GM15510 (cell line): ENCODE measurements around the gene OPRL1.

ENCODE experiments used
- POLR2A ChIP-seq: IDR thresholded peaks from 3 replicates; pipeline ENCODE4 v1.6.1; 2011; ENCODE audit warnings: borderline replicate concordance; ENCODE audit not compliant: insufficient read length; ENCODE audit errors: extremely low read depth

The OPRL1 gene

DNA sequence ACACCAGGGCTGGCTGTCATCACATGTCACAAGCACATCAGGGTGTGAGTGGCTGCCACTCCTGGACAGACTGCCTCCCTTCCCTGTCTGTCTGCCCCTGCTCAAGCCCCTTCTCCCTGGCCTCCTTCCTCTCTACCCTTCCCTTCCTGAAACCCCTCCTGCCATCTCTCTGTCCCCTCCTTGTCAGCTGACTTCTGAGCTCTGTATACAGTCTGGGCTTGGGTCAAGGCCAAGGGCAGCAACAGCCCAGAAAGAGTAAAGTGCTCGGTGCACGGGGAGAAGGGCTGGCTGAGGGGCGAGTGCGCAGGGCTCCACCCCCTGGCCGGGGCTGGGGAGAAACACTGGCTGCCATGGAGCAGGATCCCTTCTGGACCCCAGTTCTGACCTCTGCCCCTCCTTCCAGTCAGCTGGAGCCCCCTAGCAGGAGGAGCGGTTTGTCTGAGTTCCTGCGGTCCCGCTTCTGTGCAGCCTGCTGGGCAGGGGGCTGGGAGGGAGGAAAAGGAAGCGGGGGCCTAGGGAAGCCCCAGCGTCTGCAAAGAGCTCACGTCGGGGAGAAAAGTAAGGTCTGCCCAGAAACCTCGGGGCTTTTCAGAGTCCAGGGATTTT is 2.3 kb downstream of the OPRL1 start:
- no peak for TF ChIP-seq POLR2A

- no peak for TF ChIP-seq POLR2A
Measured at GRCh38 chr20:64082820-64083377, 3.0 kb downstream of the OPRL1 start.

GRCh38 chr20:64083378-64083803 is 3.5 kb downstream of the OPRL1 start:
- TF ChIP-seq POLR2A: no peak

GRCh38 chr20:64083804-64084684 is 4.2 kb downstream of the OPRL1 start, which contains the start of gene LKAAEAR1:
Gene LKAAEAR1, minus strand, starts transcription at chr20:64084398. Its CDS starts 179 bp downstream, at chr20:64084219.
- no peak for TF ChIP-seq POLR2A

DNA sequence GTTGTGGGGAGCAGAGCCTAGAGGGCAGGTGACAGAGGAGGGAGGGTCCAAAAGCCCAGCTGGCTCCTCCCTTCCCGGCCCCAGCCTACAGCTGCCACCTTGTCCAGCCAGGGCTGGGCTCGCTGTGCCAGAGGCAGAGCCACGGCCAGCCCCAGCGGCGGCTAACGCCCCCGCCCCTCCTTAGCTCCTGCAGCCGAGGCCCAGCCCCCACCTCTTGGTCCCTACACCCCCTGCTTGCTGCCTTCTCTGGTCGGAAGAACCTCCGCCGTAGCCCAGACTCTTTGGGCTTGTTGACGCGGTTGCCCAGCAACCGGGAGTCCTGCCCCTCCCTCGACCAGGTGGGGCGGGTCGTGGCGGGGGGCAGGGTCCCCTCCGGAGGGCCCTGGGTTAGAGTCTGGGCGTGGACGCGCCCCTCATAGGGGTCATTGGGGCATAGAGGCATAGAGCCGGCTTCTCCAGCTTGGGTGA is 4.8 kb downstream of the OPRL1 start:
- no peak for TF ChIP-seq POLR2A

DNA sequence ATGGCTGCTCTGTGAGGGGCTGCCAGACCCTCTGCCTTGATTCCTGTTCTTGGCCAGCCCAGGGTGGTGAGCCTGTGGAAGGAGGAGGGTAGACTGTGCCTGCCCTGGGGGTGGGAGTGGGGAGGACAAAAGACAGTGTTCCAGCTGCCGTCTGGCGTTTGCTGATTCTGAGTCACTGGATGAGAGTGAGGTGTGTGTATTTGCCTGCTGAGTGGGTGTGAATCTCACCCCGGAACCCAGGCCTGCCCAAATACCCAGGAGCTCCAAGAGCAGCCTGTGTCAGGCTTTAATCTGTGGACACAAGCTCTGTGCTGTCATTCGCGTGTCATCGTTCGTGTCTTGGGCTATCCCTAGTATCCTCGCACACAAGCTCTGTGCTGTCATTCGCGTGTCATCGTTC is 6.9 kb downstream of the OPRL1 start:
- TF ChIP-seq POLR2A: no peak

- TF ChIP-seq POLR2A: no peak
Measured at GRCh38 chr20:64090165-64090564, 10.3 kb downstream of the OPRL1 start.

DNA sequence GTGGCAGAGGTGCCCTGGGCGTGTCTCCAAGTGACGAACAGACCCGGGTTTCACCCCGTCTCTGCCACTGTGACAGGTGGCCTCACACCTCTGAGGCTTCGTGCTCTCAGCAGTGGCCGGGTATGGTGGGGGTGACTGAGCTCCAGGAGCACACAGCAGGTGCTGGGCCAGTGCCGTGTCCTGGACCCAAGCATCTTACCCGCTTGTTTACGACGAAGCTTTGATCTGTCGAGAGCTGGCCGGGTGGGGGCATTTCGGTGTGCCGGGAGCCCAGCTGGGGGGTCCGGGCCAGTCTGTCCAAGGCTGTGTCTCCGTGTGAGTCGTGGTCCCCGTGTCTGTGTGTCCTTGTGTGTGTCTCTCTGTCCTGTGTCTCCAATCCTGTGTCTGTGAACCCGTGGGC is 11.5 kb downstream of the OPRL1 start:
- TF ChIP-seq POLR2A: no peak

GRCh38 chr20:64091770-64092169 is 11.9 kb downstream of the OPRL1 start:
- no peak for TF ChIP-seq POLR2A

DNA sequence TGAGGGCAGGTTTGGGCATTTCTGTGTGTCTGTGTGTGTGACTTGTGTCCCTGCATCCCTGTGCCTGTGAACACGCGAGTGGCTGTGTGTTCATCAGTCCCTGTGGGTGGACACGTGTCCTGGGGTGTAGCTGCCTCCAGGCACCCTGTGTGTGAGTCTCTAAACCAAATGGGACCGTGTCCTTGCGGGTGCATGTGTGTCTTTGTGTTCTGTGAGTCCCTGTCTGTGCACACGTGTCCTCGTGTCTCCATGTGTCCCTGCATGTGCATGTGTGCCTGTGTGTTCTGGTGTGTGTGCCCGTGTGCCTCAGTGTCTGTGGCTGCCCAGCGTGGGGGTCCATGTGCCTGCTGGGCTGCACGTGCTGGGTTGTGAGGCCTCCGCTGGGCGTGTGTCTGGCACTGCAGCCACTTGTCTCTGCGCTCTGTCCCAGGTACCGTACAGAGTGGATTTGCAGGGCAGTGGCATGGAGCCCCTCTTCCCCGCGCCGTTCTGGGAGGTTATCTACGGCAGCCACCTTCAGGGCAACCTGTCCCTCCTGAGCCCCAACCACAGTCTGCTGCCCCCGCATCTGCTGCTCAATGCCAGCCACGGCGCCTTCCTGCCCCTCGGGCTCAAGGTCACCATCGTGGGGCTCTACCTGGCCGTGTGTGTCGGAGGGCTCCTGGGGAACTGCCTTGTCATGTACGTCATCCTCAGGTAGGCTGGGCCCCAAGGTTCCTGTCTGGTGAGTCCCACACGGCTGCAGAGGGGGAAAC is 12.6 kb downstream of the OPRL1 start:
- TF ChIP-seq POLR2A: no peak

- TF ChIP-seq POLR2A: no peak
Measured at GRCh38 chr20:64093013-64093503, 13.2 kb downstream of the OPRL1 start.

DNA sequence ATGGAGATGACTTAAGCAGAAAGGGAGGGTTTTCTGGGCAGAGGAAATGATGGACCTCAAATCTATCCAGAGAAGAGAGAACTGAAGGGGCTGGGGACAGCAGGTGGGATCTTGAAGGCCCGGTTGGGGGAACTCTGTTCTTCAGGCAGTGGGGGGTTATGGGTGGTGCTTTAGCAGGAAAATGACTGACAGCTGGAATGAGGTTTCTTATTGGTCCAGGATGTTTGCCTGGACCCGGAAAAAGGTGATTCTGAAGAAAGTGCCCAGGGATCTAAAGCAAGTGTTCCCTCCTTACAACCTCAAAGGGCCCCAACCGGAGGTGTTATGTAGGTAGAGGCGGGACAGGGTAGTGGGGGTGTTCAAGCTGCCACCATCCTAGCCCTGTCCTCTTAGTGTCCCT is 15.6 kb downstream of the OPRL1 start:
- TF ChIP-seq POLR2A: no peak

DNA sequence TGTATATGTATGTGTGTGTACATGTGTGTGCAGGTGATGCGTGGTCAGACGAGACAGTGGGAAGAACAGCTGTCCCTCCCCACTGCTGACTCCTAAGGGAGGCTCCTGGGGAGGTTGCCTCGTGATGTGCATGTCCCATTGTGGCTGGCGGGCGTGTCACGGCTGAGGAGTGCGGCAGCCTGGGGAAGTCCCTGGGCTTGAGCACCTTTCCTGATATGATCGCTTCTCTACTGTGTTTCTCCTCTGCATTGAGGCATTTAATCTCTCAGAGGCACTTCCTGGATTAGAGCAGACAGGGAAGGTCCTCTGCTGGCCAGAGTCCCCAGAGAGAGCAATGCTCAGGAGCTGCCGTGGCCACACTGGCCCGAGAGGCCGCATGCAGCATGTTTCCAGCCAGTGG is 16.0 kb downstream of the OPRL1 start:
- TF ChIP-seq POLR2A: no peak

- no peak for TF ChIP-seq POLR2A
Measured at GRCh38 chr20:64096535-64096934, 16.7 kb downstream of the OPRL1 start.

DNA sequence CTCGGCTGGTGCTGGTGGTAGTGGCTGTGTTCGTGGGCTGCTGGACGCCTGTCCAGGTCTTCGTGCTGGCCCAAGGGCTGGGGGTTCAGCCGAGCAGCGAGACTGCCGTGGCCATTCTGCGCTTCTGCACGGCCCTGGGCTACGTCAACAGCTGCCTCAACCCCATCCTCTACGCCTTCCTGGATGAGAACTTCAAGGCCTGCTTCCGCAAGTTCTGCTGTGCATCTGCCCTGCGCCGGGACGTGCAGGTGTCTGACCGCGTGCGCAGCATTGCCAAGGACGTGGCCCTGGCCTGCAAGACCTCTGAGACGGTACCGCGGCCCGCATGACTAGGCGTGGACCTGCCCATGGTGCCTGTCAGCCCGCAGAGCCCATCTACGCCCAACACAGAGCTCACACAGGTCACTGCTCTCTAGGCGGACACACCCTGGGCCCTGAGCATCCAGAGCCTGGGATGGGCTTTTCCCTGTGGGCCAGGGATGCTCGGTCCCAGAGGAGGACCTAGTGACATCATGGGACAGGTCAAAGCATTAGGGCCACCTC is 18.7 kb downstream of the OPRL1 start:
- no peak for TF ChIP-seq POLR2A

GRCh38 chr20:64099086-64099786 is 19.4 kb downstream of the OPRL1 start:
- no peak for TF ChIP-seq POLR2A
